Subcutaneous adipose tissue (tissue), 4 donors: ENCODE results near the gene KIF5B. TPM values are rescaled to one million over a fixed set of nuclear protein-coding genes. Genes with fewer than 3 reads are reported as not detected.

Experiments
- CTCF ChIP-seq: fragments of 450-650 bp; IDR thresholded peaks from one replicate; pipeline ENCODE4 v1.5.1; 2016; ENCODE audit warnings: low read depth, mild to moderate bottlenecking, control low read depth, antibody characterized with exemption, moderate library complexity
- total RNA-seq, 4 donors: library from RNA; depleted of rRNA; stranded (reverse); fragments of >200 nt; gene quantifications; one replicate each; pipeline ENCODE4 v1.1.0, GENCODE V29; 2016

KIF5B gene
- total RNA-seq, 4 donors from 2014 or later: 102 to 148 (median 114) TPM

- TF ChIP-seq CTCF: no peak
Measured at GRCh38 chr10:32004161-32004591, 52.0 kb downstream of the KIF5B start.

- no peak for TF ChIP-seq CTCF
Measured at GRCh38 chr10:32002531-32002930, 53.7 kb downstream of the KIF5B start.

GRCh38 chr10:32000937-32001336, 55.3 kb downstream of the KIF5B start:
- no peak for TF ChIP-seq CTCF

GRCh38 chr10:31999836-32000235, 56.4 kb downstream of the KIF5B start:
- no peak for TF ChIP-seq CTCF

GRCh38 chr10:31999070-31999660, 57.1 kb downstream of the KIF5B start:
- TF ChIP-seq CTCF: no peak

- TF ChIP-seq CTCF: no peak
Measured at GRCh38 chr10:31994926-31995325, 61.3 kb downstream of the KIF5B start.

DNA sequence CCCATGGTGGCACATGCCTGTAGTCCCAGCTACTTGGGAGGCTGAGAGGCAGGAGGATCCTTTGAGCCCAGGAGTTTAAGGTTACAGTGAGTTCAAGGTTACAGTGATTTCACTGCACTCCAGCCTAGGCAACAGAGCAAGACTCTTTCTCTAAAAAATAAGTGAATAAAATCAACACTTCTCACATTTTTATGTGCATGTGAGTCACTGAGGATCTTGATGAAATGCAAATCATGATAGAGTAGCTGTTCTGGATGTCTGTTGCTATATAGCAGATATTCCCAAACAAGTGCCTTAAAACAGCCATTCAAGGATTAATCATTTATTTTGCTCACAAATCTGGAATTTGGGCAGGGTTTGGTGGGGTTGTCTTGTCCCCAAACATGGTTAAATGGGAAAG, 65.3 kb downstream of the KIF5B start:
- TF ChIP-seq CTCF: no peak
